Stimulated activated naive CD8-positive, alpha-beta T cell treated with anti-CD3 and anti-CD28 coated beads, Interleukin-15, amount 100 ng/mL, for 72 hours (primary cell): ENCODE results near the gene MS4A10.
"Not testable (repeated sequence)": the region's sequence is repeated elsewhere in the genome, so short reads cannot be mapped to it uniquely, and the experiment has no call there.

ENCODE experiments used
- ATAC-seq: fragments of 150-1000 bp; cut with Tn5 transposase; 2 replicates; pipeline ENCODE4 v1.10.0; 2021; ENCODE audit warnings: mild to moderate bottlenecking, moderate library complexity
- DNase-seq, 2 donors: peaks; one replicate each; pipeline ENCODE4 v3.0.0; 2021 to 2022
- H3K27ac Mint-ChIP-seq, 2 donors: one replicate each; pipeline ENCODE4 v1.8.0; 2022; ENCODE audit warnings: mild to moderate bottlenecking in 2 of 2, mixed read lengths in 2 of 2, moderate library complexity in 2 of 2
- H3K27me3 Mint-ChIP-seq: one replicate; pipeline ENCODE4 v1.8.0; 2022; ENCODE audit warnings: mixed read lengths
- H3K4me1 Mint-ChIP-seq: one replicate; pipeline ENCODE4 v1.8.0; 2022; ENCODE audit warnings: mild to moderate bottlenecking, mixed read lengths
- H3K4me3 Mint-ChIP-seq, 2 donors: one replicate each; pipeline ENCODE4 v1.8.0; 2022; ENCODE audit warnings: mild to moderate bottlenecking in 2 of 2, mixed read lengths in 2 of 2, moderate library complexity in 1 of 2
- H3K9me3 Mint-ChIP-seq, 2 donors: one replicate each; pipeline ENCODE4 v1.8.0; 2022; ENCODE audit warnings: mixed read lengths in 2 of 2

The MS4A10 gene

DNA sequence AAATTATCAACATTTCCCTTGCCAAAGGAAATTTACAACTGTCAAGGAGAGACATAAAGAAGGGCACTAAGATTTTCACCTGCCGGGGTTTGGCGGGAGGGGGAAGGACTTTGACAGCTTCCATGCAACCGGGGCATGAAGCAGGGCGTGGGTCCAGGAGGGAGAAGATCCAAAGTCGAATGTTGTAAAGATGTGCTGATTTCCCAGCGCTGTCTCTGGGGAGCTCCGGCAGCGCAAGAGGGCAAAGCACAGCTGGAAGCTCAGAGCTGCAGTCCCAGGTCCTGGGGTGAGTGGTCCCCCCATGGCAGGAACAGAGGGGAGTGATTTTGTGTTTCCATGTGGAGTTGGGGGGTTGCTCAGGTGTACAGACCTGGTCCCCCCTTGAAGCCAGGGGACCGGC lies at the start of gene MS4A10:
TSS of gene MS4A10 (plus strand) at position 198 of the 400 bp plus-strand sequence. CDS start 5,003 bp downstream, outside the sequence.
- Mint-ChIP-seq H3K27me3 (no peaks in the 10 kb centered on the region), H3K27ac (no peak within 1 kb of the TSS), H3K9me3 (no peaks in the 10 kb centered on the region), H3K4me1 (no peaks in the 10 kb centered on the region), H3K4me3 (no peak within 1 kb of the TSS)
- ATAC-seq (no peak), DNase-seq (no peak)

DNA sequence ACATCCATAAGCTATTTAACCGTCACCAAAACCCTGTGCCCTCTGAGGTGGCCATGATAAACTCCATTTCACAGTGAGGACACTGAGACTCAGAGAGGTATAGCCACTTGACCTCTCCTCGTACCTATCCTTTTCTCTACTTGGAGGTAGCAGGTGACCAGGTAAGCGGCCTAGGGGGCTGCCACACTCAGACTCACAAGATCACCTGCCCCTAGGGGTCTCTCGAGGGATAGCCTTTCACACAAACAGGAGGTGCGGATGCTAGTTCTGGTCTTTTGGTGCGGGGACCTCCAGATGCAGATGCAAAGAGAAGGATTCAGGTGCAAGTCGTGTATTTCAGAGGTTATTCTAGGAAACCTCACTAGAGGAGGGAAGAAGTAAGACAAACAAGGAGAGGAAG lies 46.0 kb upstream of the MS4A10 start:
- Mint-ChIP-seq H3K27ac (no peak overlapping the region), H3K27me3 (peaks cover 18% of the 10 kb centered on the region), H3K9me3 (no peaks in the 10 kb centered on the region), H3K4me1 (no peaks in the 10 kb centered on the region), H3K4me3 (no peak overlapping the region)
- ATAC-seq (no peak), DNase-seq (no peak)

DNA sequence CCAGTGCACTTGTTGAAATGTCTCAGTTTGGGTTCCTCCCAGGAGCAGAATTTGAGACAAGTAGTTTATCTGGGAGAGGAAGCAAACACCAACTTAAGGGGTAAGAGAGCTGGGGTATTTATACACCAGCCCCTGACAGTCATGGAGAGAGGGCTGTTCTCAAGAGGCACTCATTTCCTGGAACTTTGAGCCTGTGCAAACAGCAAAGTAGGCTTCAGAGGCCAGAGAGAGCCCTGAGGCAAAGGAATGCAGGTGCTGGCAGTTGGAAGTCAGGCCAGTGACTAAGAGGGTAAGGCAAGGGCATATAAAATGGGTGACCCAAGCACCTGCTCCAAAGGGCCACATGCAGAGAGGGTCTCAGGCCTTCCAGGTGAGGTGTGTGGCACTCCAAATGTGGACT lies 44.6 kb upstream of the MS4A10 start:
- ATAC-seq (no peak), DNase-seq (no peak)
- Mint-ChIP-seq H3K4me1 (no peaks in the 10 kb centered on the region), H3K4me3 (no peak overlapping the region), H3K27ac (no peak overlapping the region), H3K9me3 (no peaks in the 10 kb centered on the region), H3K27me3 (peaks cover 18% of the 10 kb centered on the region)

DNA sequence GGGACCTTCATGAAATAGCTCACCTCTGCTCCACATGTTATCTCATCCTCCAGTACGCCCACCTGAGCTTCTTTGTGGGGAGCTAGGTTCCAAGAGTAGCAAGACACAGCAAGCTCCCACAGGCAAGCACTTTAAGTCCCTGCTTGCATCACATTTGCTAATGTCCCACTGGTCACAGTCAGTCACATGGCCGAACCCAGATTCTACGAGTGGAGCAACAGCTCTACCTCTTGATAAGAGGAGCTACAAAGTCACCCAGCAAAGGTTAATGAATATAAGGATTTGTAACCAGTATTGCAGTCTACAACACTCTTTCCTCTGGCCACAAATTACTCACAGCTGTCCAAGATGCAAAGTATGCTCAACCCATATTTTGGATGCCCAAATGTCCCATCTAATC lies 43.7 kb upstream of the MS4A10 start:
- no peak for ATAC-seq
- Mint-ChIP-seq H3K27ac (no peak overlapping the region), H3K9me3 (no peaks in the 10 kb centered on the region), H3K4me1 (no peaks in the 10 kb centered on the region), H3K4me3 (no peak overlapping the region), H3K27me3 (peaks cover 18% of the 10 kb centered on the region)
- no peak for DNase-seq

DNA sequence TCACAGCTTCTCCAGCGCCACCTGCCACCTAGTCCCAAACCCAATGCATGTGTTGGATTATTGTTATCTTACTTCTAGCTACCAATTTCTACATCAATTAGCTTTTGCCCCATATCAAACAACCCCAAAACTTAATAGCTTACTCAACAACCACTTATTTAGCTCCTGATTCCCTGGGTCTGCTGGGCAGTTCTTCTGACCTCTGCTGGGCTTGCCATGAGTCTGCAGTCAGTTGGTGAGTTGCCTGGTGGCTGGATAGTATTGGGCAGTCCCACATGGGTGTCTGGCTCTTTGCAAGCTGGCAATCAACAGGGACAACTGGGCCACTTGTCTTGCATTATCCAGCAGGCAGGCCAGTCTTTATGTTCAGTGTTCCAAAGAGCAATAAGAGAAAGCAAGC lies 42.1 kb upstream of the MS4A10 start:
- ATAC-seq (no peak), DNase-seq (no peak)
- H3K4me1 Mint-ChIP-seq: no peaks in the 10 kb centered on the region
- H3K27ac Mint-ChIP-seq: peak overlapping the region in 1 of 2 donors; percentile 28
- peaks cover 6 to 8% of the 10 kb centered on the region in 2 donors for H3K9me3 Mint-ChIP-seq
- peaks cover 12% of the 10 kb centered on the region for H3K27me3 Mint-ChIP-seq
- no peak overlapping the region for H3K4me3 Mint-ChIP-seq

DNA sequence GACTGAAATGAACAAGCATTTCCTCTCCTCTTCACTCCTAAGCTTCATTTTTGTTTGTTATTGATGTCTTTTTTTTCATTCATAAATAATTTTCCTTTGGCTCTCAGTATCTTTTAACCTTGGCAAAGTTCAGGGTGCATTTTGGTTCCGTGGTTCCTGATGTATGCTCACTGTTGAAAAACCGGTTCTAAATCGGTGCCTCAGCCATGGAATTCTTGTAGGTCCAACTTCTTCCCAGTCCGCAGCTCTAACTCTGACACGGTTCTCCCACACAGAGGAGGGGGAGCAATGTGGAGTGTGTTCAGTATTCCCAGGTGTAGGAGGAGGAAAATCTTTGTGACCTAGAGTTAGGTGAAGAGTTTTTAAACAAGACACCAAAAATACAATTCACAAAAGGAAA lies 41.0 kb upstream of the MS4A10 start:
- no peak overlapping the region for H3K4me3 Mint-ChIP-seq

DNA sequence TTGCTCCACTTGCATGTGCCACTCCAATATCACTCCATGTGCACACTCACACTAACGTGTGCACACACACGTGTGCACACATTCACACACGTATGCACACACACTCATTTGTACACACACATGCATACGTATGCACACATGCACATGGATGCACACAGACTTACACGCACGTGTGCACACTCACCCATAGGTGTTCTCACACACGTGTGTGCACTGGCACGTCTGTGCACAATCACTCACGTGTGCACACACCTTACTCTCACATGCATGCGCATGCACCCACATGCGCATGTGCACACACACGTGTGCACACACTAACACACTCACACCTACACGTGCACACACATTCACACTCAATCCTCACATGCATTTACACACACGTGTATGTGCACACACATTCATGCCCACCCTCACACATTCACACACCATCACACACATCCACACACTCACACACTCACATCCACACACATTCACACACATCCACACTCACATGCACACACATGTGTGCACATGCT lies 37.7 kb upstream of the MS4A10 start:
- Mint-ChIP-seq H3K27me3 (peaks cover 16% of the 10 kb centered on the region), H3K27ac (no peak overlapping the region), H3K9me3 (peaks cover 6 to 8% of the 10 kb centered on the region in 2 donors), H3K4me3 (no peak overlapping the region), H3K4me1 (no peaks in the 10 kb centered on the region)
- DNase-seq: no peak
- no peak for ATAC-seq

More for the DNA sequence above, 41.0 kb upstream of the MS4A10 start:
- Mint-ChIP-seq H3K27ac (no peak overlapping the region), H3K9me3 (peaks cover 6 to 8% of the 10 kb centered on the region in 2 donors), H3K27me3 (peaks cover under 1% of the 10 kb centered on the region), H3K4me1 (no peaks in the 10 kb centered on the region)
- DNase-seq (no peak), ATAC-seq (no peak)

DNA sequence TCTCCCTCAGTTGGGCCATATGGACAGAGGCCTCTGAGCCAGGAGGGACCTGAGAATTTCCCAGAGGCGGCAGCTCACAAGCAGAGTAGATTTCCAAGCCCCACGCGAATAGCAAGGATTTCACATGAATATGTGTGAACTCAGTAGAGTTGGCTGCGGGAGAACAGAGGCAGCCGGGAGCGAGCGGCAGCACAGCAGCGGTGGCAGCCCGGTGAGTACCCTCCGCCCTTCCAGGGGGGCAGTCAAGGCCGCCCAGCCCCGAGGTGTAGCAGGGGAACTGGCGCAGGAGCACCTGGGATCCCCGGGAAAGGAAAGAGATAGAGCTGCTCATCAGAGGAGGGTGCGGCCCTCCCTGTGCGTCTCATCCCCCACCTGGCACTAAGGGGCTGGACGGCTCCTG lies 36.9 kb upstream of the MS4A10 start:
- H3K9me3 Mint-ChIP-seq: peaks cover 6 to 8% of the 10 kb centered on the region in 2 donors
- H3K4me1 Mint-ChIP-seq: no peaks in the 10 kb centered on the region
- no peak overlapping the region for H3K4me3 Mint-ChIP-seq
- DNase-seq: no peak
- H3K27me3 Mint-ChIP-seq: peaks cover 16% of the 10 kb centered on the region
- H3K27ac Mint-ChIP-seq: no peak overlapping the region
- ATAC-seq: no peak

DNA sequence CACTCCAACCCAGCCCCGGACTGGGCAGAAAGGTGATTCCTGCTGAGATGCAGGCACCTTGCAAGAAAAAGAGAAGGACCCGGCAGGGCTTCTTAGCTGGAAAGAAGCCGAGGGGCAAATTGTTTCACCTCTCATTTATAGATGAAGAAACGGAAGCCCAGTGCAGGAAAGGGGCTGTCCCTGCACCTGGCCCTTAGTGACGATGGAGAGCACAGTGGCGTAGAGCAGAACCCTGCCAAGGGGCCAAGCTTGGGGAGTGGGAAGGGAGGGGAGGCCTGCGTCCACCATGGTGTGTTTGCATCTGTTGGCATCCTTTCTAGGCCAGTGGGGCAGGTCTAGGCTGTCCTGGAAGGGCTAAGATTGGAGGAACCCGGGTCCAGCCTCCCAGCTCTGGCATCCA lies 36.3 kb upstream of the MS4A10 start:
- Mint-ChIP-seq H3K4me1 (no peaks in the 10 kb centered on the region), H3K4me3 (no peak overlapping the region), H3K27ac (no peak overlapping the region), H3K9me3 (peaks cover 6 to 8% of the 10 kb centered on the region in 2 donors), H3K27me3 (peaks cover 16% of the 10 kb centered on the region)
- DNase-seq: no peak
- no peak for ATAC-seq

DNA sequence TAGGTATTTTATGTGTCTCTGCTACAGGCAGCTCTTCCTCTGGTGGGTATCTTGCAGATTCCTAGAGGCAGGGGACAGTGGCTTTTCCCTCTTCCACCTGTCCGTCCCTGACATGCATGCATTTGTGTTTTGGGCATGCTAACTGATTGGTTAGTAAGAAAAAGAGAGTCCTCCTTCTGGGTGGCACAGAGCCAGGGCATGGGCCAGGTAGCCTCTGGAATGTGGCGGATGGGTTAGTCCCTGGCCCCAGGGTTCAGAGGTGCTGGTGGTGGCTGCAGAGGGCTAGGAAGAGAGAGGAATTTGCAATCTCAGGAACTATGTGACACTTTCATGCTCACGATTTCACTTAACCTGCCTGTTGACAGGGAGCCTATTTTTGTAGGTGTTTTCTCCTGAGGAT lies 34.2 kb upstream of the MS4A10 start:
- H3K9me3 Mint-ChIP-seq: peaks cover 6 to 8% of the 10 kb centered on the region in 2 donors
- peaks cover 25% of the 10 kb centered on the region for H3K27me3 Mint-ChIP-seq

DNA sequence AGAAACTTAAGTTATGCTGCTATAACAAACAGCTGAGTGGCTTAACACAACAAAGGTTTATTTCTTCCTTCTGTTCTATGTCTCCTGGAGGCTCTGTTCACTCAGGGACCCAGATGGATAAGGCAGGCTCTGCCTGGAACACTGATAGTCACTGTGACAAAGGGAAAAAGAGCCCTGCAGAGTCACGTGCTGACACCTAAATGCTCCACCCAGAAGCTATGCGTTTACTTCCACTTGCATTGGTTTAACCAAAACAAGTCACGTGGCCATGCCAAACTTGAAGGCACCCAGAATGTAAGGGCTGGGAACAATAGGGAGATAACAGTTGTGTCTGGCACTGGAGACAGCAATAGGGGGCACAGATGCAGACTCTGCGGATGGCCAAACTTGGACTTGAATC lies 31.8 kb upstream of the MS4A10 start:
- DNase-seq (no peak), ATAC-seq (no peak)
- Mint-ChIP-seq H3K4me1 (no peaks in the 10 kb centered on the region), H3K27ac (no peak overlapping the region), H3K27me3 (peaks cover 46% of the 10 kb centered on the region), H3K4me3 (no peak overlapping the region), H3K9me3 (no peaks in the 10 kb centered on the region)

More for the DNA sequence above, 34.2 kb upstream of the MS4A10 start:
- ATAC-seq (no peak), DNase-seq (no peak)
- Mint-ChIP-seq H3K4me1 (no peaks in the 10 kb centered on the region), H3K27ac (no peak overlapping the region), H3K4me3 (no peak overlapping the region)

DNA sequence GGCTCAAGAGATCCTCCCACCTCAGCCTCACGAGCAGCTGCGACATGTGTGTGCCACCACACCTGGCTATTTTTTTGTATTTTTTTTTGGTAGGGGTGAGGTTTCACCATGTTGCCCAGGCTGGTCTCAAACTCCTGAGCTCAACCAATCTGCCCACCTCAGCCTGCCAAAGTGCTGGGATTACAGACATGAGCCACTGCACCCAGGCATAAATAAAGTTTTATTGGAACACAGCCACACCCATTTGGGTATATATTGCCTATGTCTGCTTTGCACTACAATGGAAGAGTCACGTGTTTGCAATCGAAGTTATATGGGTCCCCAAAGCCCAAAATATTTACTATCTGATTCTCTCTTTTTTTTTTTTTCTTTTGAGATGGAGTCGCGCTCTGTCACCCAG lies 30.2 kb upstream of the MS4A10 start:
- Mint-ChIP-seq H3K27ac (no peak overlapping the region), H3K4me3 (no peak overlapping the region), H3K4me1 (no peaks in the 10 kb centered on the region), H3K27me3 (peaks cover 62% of the 10 kb centered on the region), H3K9me3 (no peaks in the 10 kb centered on the region)
- ATAC-seq (no peak), DNase-seq (no peak)

DNA sequence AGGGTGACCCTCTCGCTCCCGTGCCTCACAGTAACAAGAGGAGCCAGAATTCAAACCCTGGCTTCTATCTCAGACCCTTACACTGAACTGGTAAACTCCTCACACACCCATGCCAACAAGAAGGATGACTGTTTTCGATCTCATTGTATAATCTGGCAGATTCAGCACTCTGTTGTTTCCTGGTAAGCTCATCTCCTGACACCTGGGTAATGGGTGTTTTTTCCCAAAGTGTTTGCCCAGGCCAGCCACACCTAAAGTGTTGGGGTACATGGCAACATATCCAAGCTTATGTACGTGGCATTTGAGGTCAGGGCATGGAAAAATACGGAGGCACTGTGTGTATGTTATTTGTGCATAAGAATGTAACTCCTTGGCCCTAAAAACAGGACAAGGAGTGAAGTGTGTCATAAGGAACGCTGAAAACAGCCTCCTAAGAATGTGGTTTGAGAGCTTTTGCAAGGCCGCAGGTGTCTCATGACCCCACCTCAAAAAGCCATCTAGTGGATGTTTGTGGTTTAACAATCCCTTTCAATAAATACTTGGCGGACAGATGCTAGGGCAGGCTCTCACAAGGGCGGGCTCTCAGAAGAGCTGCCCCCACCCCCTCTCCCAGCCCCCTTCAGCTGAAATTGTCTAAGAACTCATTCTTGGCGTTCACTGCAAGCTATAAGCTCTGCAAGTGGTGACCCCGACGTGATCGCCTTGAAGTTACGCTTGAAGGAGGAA lies 28.7 kb upstream of the MS4A10 start, which contains the start of gene MS4A15:
TSS of gene MS4A15 (plus strand) at position 561 of the 726 bp plus-strand sequence. CDS start 6,867 bp downstream, outside the sequence.
- no peak for DNase-seq
- Mint-ChIP-seq H3K27ac (no peak within 1 kb of the TSS), H3K9me3 (no peaks in the 10 kb centered on the region), H3K4me3 (no peak within 1 kb of the TSS), H3K4me1 (no peaks in the 10 kb centered on the region), H3K27me3 (peaks cover 62% of the 10 kb centered on the region)
- ATAC-seq: no peak

DNA sequence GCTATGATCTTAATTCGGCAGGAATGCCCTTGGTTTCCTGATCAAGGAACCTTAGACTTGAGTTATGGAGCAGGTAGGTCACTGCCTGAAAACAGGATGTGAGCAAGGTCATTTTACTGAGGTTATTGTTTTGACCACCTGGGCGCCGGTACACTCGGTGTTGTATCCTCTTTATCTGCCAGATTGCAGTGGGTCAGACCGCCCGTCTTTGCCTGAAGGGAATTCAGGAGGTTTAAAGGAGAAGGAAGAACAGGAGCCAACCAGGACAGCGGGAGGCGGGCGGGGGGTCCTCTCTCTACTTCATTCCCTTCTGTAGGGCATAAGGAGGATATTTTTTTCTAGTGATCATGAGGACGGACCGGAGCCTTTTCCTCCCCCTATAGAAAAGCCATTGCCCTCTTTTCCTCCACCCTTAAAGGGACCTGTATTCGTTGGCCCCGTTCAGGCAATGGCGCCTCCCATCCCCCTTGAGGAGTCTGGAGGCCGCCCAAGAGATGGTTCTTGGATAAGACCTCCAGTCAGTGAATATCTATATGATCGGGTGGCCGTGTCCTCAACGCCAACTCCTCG lies 27.8 kb upstream of the MS4A10 start:
- Mint-ChIP-seq H3K9me3 (no peaks in the 10 kb centered on the region), H3K27me3 (peaks cover 56% of the 10 kb centered on the region), H3K27ac (no peak overlapping the region), H3K4me3 (no peak overlapping the region), H3K4me1 (no peaks in the 10 kb centered on the region)
- no peak for ATAC-seq
- no peak for DNase-seq

DNA sequence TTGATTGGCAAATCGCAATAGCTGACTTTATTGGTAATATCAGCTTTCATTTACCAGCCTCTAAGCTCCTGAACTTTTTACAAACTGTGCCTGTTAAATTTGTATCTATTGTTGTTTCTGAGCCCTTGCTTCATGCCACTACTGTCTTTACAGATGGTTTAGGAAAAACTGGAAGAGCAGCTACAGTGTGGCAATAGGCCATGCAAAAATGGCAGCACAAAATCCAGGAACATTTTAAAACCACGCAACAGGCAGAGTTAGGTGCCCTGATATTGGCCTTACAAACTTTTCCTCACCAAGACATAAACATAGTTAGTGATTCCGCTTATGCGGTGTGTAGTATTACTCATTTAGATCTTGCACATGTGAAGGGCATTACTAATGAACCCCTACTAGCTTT lies 26.5 kb upstream of the MS4A10 start:
- not testable (repeated sequence) for ATAC-seq, DNase-seq, H3K4me3 Mint-ChIP-seq, H3K4me1 Mint-ChIP-seq, H3K9me3 Mint-ChIP-seq, H3K27ac Mint-ChIP-seq
- H3K27me3 Mint-ChIP-seq: peaks cover 58% of the 10 kb centered on the region

DNA sequence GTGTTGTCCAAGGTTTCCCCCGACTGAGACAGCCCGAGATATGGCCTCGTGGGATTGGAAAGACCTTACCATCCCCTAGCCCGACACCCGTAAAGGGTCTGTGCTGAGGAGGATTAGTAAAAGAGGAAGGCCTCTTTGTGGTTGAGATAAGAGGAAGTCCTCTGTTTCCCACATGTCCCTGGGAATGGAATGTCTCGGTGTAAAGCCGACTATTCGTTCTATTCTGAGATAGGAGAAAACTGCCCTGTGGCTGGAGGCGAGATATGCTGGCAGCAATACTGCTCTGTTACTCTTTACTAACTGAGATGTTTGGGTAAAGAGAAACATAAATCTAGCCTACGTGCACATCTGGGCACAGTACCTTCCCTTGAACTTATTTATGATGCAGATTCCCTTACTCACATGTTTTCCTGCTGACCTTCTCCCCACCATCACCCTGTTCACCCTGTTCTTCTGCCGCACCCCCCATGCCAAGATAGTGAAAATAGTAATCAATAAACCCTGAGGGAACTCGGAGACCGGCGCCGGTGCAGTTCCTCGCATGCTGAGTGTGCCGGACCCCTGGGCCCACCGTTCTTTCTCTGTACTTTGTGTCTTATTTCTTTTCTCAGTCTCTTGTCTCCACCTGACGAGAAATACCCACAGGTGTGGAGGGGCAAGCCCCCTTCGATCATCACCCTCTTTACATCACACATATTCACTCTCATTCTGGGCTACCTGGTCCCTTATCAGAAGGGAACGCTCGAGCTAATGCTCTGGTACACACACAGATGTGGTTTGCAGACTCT lies 25.5 kb upstream of the MS4A10 start:
- peaks cover 63% of the 10 kb centered on the region for H3K27me3 Mint-ChIP-seq
- not testable (repeated sequence) for H3K27ac Mint-ChIP-seq, H3K4me3 Mint-ChIP-seq, H3K4me1 Mint-ChIP-seq, H3K9me3 Mint-ChIP-seq, ATAC-seq, DNase-seq
